T-helper 1 cell treated with Interleukin-12 subunit alpha and Interleukin-12 subunit beta and Interleukin-4 antibody, amounts not matched to agents 30 μg/mL and 1 μg/mL, for 36 hours (primary cell): Measurements from ENCODE around the gene KIAA0232.

Experiments
- H3K27ac Mint-ChIP-seq: one replicate; pipeline ENCODE4 v1.8.0; 2021; ENCODE audit warnings: mild to moderate bottlenecking, mixed read lengths
- H3K27me3 Mint-ChIP-seq: one replicate; pipeline ENCODE4 v1.8.0; 2021; ENCODE audit warnings: low read depth, mixed read lengths
- H3K36me3 Mint-ChIP-seq: one replicate; pipeline ENCODE4 v1.8.0; 2021; ENCODE audit warnings: low read depth, mixed read lengths
- H3K4me1 Mint-ChIP-seq: one replicate; pipeline ENCODE4 v1.8.0; 2021; ENCODE audit warnings: low read depth, mixed read lengths
- H3K4me3 Mint-ChIP-seq: one replicate; pipeline ENCODE4 v1.8.0; 2021; ENCODE audit warnings: mild to moderate bottlenecking, moderate library complexity, mixed read lengths
- H3K9me3 Mint-ChIP-seq: one replicate; pipeline ENCODE4 v1.8.0; 2021; ENCODE audit warnings: mixed read lengths

Gene KIAA0232

DNA sequence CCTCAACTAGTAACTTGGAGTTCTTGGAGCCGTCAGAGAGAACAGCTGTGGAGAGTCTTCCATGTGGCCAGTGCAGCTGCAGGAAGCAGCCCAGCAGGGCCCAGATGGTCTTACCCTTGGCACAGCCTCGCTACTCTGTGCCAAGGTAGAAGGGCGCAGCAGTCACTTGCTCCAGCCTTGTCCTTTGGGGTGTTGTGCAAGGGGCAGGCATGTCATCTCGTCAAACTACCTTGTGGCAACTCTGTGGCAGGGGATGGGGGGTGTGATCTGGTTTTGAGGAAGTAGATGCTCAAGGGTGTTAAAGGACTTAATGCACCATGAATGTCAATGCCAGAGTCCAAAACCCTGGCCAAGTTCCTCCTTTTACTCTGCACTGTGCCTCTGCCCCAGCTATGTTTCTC is 92.9 kb downstream of the KIAA0232 start:
- peaks cover 31% of the 10 kb centered on the region for H3K36me3 Mint-ChIP-seq
- no peak overlapping the region for H3K27ac Mint-ChIP-seq
- no peak overlapping the region for H3K4me3 Mint-ChIP-seq
- H3K27me3 Mint-ChIP-seq: no peaks in the 10 kb centered on the region
- H3K9me3 Mint-ChIP-seq: no peaks in the 10 kb centered on the region
- H3K4me1 Mint-ChIP-seq: peaks cover 13% of the 10 kb centered on the region

DNA sequence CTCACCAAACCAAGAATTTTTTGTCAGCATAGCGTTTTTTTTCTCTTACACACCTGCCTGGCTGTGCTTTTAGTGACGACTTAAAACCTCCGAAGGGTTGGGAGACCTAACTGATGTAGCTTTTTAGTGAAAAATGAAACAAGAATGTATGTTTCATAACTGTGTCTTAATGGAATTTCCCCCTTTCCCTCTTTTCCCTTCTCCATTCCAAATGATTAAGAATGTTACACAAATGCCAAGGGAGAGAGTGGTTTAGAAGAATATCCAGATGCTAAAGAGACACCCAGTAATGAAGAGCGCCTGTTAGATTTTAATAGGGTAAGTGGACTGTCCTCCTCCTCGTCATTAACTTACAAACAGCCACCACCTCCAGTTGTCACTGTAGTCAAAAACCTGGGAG is 93.9 kb downstream of the KIAA0232 start:
- no peak overlapping the region for H3K27ac Mint-ChIP-seq
- peaks cover 13% of the 10 kb centered on the region for H3K4me1 Mint-ChIP-seq
- no peak overlapping the region for H3K4me3 Mint-ChIP-seq
- H3K27me3 Mint-ChIP-seq: no peaks in the 10 kb centered on the region
- H3K9me3 Mint-ChIP-seq: no peaks in the 10 kb centered on the region
- H3K36me3 Mint-ChIP-seq: peaks cover 36% of the 10 kb centered on the region

DNA sequence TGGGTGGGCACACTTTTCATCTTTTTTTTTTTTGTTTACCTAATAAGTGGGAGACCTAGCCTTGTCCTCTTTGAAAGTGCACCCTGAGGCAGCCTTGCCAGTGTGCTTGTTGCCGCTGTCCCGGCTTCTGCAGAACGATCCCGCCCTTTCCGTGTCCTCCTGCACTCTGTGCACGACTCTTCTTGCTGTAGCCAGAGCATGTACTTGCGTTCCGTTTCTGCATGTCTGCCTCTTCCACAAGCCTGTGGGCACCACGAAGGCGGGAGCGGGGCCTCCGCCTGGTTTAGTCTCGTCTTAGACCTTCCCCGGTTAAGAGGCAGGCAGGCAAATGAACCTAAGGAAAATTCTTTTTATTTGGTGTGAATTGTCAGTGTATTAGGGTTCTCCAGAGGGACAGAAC is 94.5 kb downstream of the KIAA0232 start:
- peak overlapping the region; percentile 47 for H3K27ac Mint-ChIP-seq
- no peaks in the 10 kb centered on the region for H3K27me3 Mint-ChIP-seq
- H3K36me3 Mint-ChIP-seq: peaks cover 39% of the 10 kb centered on the region
- H3K4me3 Mint-ChIP-seq: no peak overlapping the region
- H3K9me3 Mint-ChIP-seq: no peaks in the 10 kb centered on the region
- H3K4me1 Mint-ChIP-seq: peaks cover 13% of the 10 kb centered on the region

DNA sequence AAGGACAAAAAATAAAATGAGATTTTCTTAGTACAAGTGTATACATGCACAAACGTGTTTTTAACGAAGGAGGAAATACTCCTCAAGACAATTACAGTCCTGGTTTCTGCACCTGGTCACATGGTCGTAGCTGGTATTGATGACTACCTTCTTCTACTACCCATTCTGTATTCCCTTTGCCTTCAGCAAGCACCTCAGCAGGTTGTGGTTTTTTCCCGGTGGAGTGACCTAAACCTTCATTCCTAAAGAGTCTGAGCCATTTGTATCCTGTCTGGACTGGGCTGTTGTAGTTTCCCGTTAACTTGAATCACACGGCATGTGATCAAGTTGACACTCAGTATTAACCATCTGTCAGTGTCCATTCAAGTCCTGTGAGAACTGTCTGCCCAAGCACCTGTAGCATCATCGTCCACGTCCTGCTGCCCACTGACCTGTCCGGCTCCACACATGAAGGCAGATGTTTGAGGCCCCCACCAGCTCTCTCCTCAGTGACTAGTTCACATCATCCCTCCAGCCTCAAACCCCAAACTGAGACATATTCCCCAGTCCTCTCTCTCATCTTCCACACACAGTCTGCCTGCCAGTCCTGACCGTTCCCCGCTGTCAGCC is 96.0 kb downstream of the KIAA0232 start:
- Mint-ChIP-seq H3K4me3 (no peak overlapping the region), H3K4me1 (peaks cover 13% of the 10 kb centered on the region), H3K27me3 (no peaks in the 10 kb centered on the region), H3K36me3 (peaks cover 42% of the 10 kb centered on the region), H3K9me3 (no peaks in the 10 kb centered on the region), H3K27ac (no peak overlapping the region)

DNA sequence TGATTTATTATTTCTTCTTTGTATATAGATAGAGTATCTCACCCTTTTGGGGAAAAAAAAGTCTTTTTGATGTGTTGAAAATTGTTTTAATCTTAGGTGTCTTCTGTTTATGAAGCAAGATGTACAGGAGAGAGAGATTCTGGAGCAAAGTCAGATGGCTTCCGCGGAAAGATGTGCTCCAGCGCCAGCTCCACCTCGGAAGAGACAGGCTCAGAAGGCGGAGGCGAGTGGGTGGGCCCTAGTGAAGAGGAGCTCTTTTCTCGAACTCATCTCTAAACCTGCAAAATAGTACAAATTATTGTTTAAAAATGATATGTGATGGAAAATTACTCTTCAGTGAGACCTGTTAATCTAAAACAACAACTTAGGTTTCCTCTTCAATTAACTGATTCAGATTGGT is 98.2 kb downstream of the KIAA0232 start:
- peaks cover 10% of the 10 kb centered on the region for H3K4me1 Mint-ChIP-seq
- no peak overlapping the region for H3K27ac Mint-ChIP-seq
- no peak overlapping the region for H3K4me3 Mint-ChIP-seq
- no peaks in the 10 kb centered on the region for H3K9me3 Mint-ChIP-seq
- H3K27me3 Mint-ChIP-seq: no peaks in the 10 kb centered on the region
- H3K36me3 Mint-ChIP-seq: peaks cover 40% of the 10 kb centered on the region

DNA sequence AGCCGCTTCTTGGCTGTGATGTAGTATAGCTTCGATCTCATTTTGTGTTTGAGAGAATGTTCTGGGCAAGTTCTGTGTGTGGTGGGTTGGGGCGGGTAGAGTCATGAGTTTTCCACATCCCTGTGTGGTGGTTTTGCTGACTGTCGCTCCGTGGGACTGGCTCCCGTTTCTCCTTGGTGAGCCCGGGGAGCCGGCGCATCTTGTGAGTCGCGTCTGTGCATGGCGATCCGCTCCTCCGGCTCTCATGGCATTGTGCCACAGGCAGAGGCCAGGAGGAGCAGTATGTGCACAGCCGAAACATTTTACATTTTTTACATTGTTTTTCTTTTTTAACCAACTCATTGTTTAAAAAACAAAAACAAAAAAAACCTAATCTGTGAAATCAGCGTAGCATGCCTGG is 99.4 kb downstream of the KIAA0232 start:
- Mint-ChIP-seq H3K27me3 (no peaks in the 10 kb centered on the region), H3K9me3 (no peaks in the 10 kb centered on the region), H3K4me1 (peaks cover 7% of the 10 kb centered on the region), H3K4me3 (no peak overlapping the region), H3K27ac (no peak overlapping the region), H3K36me3 (peaks cover 38% of the 10 kb centered on the region)

DNA sequence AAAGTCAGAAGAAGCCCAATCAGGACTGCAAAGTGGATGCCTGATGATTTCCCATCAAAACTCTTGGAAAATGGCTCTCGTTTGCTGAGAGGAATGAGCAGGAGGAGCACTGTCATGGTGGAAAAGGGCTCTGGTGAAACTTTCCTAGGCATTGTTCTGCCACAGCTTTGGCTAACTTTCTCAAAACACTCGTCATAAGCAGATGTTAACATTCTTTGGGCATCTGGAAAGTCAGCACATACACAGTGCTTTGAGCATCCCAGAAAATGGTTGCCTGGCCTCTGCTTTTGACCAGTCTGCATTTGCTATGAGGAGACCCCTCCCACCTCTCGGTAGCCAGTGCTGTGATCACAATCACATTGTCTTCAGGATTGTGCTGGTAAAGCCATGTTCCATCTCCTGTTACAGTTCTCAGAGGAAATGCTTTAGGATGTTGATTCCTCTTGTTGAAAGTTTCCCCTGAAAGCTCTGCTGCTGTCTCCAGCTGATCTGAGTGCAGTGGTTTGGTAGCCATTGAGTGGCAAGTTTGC is 101.9 kb downstream of the KIAA0232 start:
- peaks cover 19% of the 10 kb centered on the region for H3K36me3 Mint-ChIP-seq
- no peaks in the 10 kb centered on the region for H3K27me3 Mint-ChIP-seq
- H3K9me3 Mint-ChIP-seq: no peaks in the 10 kb centered on the region
- no peak overlapping the region for H3K4me3 Mint-ChIP-seq
- H3K4me1 Mint-ChIP-seq: peaks cover 6% of the 10 kb centered on the region
- no peak overlapping the region for H3K27ac Mint-ChIP-seq

DNA sequence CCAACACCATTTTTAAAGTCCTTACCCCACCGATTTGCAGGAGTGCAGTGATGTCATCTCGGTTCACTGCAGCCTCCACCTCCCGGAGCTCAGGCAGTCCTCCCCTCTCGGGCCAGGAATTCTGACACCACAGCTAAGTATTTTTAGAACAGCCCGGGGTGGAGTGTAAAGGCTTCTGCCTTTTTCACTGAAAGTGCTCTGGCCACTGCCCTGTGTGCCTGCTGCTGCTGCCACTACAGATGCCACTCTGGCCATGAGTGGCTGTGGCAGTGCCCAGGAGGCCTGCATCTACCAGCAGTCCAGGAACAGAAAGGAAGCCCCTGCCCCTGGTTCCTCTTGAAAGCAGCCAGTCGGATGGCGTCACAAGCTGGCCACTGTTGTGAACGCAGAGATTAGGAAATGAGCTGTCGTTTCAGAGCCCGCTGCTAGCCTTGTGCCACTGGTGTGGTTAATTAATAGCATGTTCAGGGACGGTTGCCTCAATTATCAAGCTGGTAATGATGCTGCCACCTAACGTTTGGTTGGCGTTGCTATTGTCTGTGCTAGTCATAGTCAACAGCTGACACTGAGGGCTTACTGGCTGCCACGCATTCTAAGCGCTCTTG is 103.5 kb downstream of the KIAA0232 start:
- peaks cover 25% of the 10 kb centered on the region for H3K36me3 Mint-ChIP-seq
- H3K9me3 Mint-ChIP-seq: peaks cover 10% of the 10 kb centered on the region
- H3K4me3 Mint-ChIP-seq: no peak overlapping the region
- H3K27me3 Mint-ChIP-seq: no peaks in the 10 kb centered on the region
- no peak overlapping the region for H3K27ac Mint-ChIP-seq
- peaks cover 6% of the 10 kb centered on the region for H3K4me1 Mint-ChIP-seq

DNA sequence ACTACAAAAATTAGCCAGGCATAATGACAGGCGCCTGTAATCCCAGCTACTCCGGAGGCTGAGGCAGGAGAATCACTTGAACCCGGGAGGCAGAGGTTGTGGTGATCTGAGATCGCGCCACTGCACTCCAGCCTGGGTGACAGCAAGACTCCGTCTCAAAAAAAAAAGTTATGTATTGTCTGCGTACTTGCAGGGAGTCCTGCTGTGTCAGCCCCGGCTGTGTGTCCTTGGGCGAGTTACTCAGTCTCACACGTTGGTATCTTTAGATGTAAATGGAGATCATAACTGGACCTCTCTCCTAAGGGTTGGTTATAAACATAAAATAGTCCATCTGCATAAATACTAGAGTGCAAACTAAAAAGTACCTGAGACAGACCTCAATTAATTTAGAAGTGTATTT is 104.4 kb downstream of the KIAA0232 start:
- Mint-ChIP-seq H3K4me3 (no peak overlapping the region), H3K27me3 (no peaks in the 10 kb centered on the region), H3K36me3 (peaks cover 18% of the 10 kb centered on the region), H3K27ac (no peak overlapping the region), H3K9me3 (peaks cover 10% of the 10 kb centered on the region), H3K4me1 (peaks cover 11% of the 10 kb centered on the region)

DNA sequence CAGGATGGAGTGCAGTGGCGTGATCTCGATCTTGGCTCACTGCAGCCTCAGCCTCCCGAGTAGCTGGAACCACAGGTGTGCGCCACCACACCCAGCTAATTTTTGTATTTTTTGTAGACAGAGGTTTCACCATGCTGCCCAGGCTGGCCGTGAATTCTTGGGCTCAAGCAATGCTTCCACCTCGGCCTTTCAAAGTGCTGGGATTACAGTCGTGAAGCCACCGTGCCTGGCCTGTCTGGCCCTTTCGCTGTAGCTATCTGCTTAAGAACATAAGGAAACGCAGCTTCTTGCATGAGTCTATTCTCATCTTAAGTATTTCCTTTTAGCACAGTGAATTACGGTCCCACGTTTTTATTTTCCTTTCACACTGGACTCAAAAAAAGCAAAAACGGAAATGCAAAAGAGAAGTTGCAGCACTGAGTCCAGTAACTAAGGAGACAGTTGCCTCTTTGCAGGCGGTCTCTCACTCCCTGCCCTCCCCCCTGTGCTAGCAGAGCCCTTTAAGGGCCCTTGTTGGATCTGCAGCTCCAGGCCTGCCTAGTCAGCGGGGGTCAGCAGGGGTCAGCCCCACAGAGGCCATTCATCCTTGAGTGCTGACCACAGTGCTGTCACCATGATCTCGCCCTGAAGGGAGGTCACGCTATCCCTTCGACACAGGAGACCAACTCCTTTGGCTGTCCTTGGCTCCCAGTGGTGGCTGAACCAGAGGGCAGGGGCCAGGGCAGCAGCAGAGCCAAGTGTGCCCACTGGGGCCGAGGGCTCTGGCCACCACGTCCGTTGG is 105.3 kb downstream of the KIAA0232 start:
- no peaks in the 10 kb centered on the region for H3K27me3 Mint-ChIP-seq
- H3K4me1 Mint-ChIP-seq: peaks cover 19% of the 10 kb centered on the region

DNA sequence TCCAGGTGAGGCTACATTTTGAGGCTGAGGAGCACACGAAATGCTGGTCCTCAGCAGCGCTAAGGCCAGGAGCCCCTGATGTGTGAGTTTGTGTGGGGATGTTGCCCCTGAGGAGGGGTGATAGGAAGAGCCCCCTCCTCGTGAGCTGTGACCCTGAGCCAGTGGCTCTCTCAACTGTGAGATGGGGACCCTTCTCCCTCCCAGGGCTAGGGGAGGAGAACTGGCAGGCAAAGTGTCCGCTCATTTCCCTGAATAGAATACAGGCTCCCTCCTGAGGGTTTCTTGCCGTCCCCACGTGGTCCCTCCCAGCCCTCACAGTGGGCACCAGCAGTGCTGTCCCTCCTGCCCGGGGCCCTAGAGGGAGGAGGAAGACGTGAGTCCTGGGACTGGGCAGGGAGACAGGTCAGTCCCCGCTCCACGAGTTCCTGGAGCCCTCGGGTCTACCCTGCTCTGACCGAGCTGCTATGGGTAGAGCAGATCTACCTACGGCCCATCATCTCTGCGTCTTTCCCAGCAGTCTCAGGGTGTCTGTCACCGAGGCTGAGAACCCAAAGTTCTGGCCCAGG is 106.1 kb downstream of the KIAA0232 start:
- peaks cover 14% of the 10 kb centered on the region for H3K36me3 Mint-ChIP-seq
- H3K4me1 Mint-ChIP-seq: peaks cover 27% of the 10 kb centered on the region
- no peak overlapping the region for H3K27ac Mint-ChIP-seq
- H3K9me3 Mint-ChIP-seq: peaks cover 10% of the 10 kb centered on the region
- H3K4me3 Mint-ChIP-seq: no peak overlapping the region
- no peaks in the 10 kb centered on the region for H3K27me3 Mint-ChIP-seq

More for the DNA sequence above, 105.3 kb downstream of the KIAA0232 start:
- Mint-ChIP-seq H3K9me3 (peaks cover 10% of the 10 kb centered on the region), H3K4me3 (no peak overlapping the region), H3K27ac (no peak overlapping the region), H3K36me3 (peaks cover 14% of the 10 kb centered on the region)

DNA sequence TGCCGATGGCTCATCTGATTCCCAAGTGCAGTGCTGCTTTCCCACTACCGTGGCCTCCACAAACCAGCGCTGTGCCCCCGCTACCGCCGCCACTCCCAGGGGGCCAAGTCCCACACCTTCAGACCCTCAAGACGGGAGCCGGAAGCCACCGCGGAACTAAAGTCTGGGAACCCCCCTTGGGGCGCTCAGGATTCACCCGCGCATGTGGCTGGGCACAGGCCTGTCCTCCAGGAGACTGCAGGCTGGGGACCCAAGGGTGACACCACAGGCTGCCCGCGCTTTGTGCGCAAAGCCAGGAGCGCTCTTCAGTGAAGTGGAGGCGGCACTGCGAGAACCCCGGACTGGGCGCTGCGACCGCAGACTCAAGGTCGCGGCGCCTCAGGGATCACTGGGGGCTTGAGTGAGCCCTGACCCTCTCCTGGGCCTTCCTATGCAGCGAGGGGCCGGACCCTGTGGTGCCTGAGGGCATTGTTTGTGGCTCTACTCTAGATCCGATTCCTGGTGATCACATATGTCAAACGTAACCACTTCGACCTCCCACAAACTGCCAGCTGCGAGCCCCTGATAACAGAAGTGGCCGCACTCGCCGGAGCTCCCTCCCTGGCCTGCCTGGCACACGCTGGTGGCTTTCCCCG is 106.7 kb downstream of the KIAA0232 start:
- Mint-ChIP-seq H3K36me3 (peaks cover 17% of the 10 kb centered on the region), H3K4me3 (no peak overlapping the region), H3K27ac (no peak overlapping the region), H3K9me3 (peaks cover 10% of the 10 kb centered on the region), H3K27me3 (no peaks in the 10 kb centered on the region), H3K4me1 (peaks cover 33% of the 10 kb centered on the region)

DNA sequence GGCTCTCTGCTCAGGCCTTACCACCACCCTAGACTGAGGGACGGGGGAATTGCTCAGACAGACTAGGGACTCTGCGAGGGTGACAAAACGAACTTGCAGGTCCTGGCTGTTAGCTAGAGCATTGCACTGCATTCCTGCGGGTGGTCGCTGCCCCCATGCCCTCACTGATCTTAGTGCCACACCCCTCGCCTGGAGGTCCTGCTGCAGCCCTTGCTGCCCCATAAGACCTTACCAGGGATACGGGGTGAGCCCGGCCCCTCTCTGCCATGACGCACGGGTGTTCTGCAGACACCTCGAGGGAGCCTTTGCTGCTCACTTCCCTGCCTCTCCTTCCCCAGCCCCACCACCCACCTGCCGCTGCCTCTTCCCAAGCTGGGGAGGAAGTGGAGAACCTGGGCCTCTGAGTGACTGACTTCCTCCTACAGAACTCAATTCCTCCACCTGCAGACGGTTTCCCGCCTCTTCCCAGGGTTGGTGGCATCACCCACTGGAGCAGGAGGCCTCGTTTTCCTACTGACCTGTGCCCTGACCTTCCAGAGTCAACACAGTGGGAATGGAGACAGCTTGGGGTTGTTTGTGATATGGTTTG is 107.3 kb downstream of the KIAA0232 start:
- Mint-ChIP-seq H3K4me3 (no peak overlapping the region), H3K4me1 (peaks cover 33% of the 10 kb centered on the region), H3K27me3 (no peaks in the 10 kb centered on the region), H3K36me3 (peaks cover 17% of the 10 kb centered on the region), H3K9me3 (peaks cover 10% of the 10 kb centered on the region), H3K27ac (peak overlapping the region; percentile 45)

DNA sequence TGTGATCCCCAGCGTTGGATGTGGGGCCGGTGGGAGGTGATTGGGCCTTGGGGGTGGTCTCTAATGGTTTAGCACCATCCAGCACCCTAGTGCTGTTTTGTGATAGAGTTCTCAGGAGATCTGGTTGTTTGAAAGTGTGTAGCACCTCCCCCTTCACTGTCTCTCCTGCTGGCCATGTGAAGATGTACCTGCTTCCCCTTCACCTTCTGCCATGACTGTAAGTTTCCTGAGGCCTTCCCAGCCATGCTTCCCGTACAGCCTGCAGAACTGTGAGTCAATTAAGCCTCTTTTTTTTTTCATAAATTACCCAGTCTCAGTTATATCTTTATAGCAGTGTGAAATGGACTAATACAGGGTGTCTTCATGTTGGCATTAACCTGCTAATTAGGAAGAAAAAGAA is 107.8 kb downstream of the KIAA0232 start:
- H3K4me3 Mint-ChIP-seq: no peak overlapping the region
- peaks cover 10% of the 10 kb centered on the region for H3K9me3 Mint-ChIP-seq
- H3K4me1 Mint-ChIP-seq: peaks cover 32% of the 10 kb centered on the region
- H3K27ac Mint-ChIP-seq: peak overlapping the region; percentile 45
- H3K36me3 Mint-ChIP-seq: peaks cover 16% of the 10 kb centered on the region
- H3K27me3 Mint-ChIP-seq: no peaks in the 10 kb centered on the region
